Activated T-helper 17 cell treated with anti-CD3 and anti-CD28 coated beads, Interleukin-2, amount 50 U/mL, for 72 hours (primary cell): ENCODE results near the gene INSC. TPM values are rescaled to one million over a fixed set of nuclear protein-coding genes. Genes with fewer than 3 reads are reported as not detected.

Experiments
- ATAC-seq: fragments of 150-1000 bp; cut with Tn5 transposase; replicated peaks from 2 replicates; pipeline ENCODE4 v1.10.0; 2021; ENCODE audit warnings: mild to moderate bottlenecking, moderate library complexity
- H3K27ac Mint-ChIP-seq: one replicate; pipeline ENCODE4 v1.8.0; 2022; ENCODE audit warnings: mixed read lengths
- H3K27me3 Mint-ChIP-seq: one replicate; pipeline ENCODE4 v1.8.0; 2022; ENCODE audit warnings: mixed read lengths
- H3K36me3 Mint-ChIP-seq: one replicate; pipeline ENCODE4 v1.8.0; 2022; ENCODE audit warnings: low read depth, mild to moderate bottlenecking, mixed read lengths
- H3K4me1 Mint-ChIP-seq: one replicate; pipeline ENCODE4 v1.8.0; 2022; ENCODE audit warnings: mixed read lengths
- H3K4me3 Mint-ChIP-seq: one replicate; pipeline ENCODE4 v1.8.0; 2022; ENCODE audit warnings: mild to moderate bottlenecking, mixed read lengths
- H3K9me3 Mint-ChIP-seq: one replicate; pipeline ENCODE4 v1.8.0; 2022; ENCODE audit warnings: mixed read lengths
- total RNA-seq, 2 donors: library from RNA; stranded (reverse); gene quantifications; one replicate each; pipeline ENCODE4 v1.2.3, GENCODE V29; 2022

The INSC gene
- total RNA-seq, 2 donors from 2014 or later, result 0.48 TPM; not detected in 1

- ATAC-seq, result no peak
- Mint-ChIP-seq H3K4me1 (no peaks in the 10 kb centered on the region), H3K36me3 (no peaks in the 10 kb centered on the region), H3K27ac (no peak overlapping the region), H3K27me3 (peaks cover 41% of the 10 kb centered on the region), H3K9me3 (no peaks in the 10 kb centered on the region), H3K4me3 (no peak overlapping the region)
These were observed 160.4 kb downstream of the INSC start for GRCh38 chr11:15275141-15275540.

GRCh38 chr11:15276621-15277020, 161.9 kb downstream of the INSC start:
- Mint-ChIP-seq H3K4me1 (no peaks in the 10 kb centered on the region), H3K27me3 (peaks cover 41% of the 10 kb centered on the region), H3K27ac (no peak overlapping the region), H3K4me3 (no peak overlapping the region), H3K9me3 (no peaks in the 10 kb centered on the region), H3K36me3 (no peaks in the 10 kb centered on the region)
- no peak for ATAC-seq

- H3K27me3 Mint-ChIP-seq, result peaks cover 50% of the 10 kb centered on the region
- no peak overlapping the region for H3K27ac Mint-ChIP-seq
- no peaks in the 10 kb centered on the region for H3K36me3 Mint-ChIP-seq
- no peak for ATAC-seq
- no peaks in the 10 kb centered on the region for H3K4me1 Mint-ChIP-seq
- no peaks in the 10 kb centered on the region for H3K9me3 Mint-ChIP-seq
- no peak overlapping the region for H3K4me3 Mint-ChIP-seq
These were observed 163.4 kb downstream of the INSC start for GRCh38 chr11:15278128-15278527.

- Mint-ChIP-seq H3K4me3 (no peak overlapping the region), H3K36me3 (no peaks in the 10 kb centered on the region), H3K9me3 (no peaks in the 10 kb centered on the region), H3K27me3 (peaks cover 38% of the 10 kb centered on the region), H3K27ac (no peak overlapping the region), H3K4me1 (no peaks in the 10 kb centered on the region)
- no peak for ATAC-seq
These were observed 165.7 kb downstream of the INSC start for GRCh38 chr11:15280393-15280792.

DNA sequence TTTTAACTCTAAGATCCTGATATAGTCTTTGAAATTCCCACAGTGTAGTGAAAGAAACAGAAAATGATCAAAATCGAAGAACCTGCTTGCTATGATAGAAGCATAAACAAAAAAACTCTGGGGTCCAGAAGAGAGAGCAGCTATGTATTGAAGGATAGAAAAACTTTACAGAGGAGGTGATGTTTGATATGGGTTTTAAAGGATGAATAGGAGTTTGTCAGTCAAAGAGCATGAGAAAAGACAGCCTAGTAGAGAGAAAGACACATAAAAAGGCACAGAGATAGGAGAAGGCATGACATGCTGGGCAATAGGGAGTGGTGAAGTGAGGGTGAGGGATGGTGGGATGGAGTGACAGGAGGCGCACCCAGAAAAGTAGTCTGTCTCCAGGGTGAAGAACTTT, 168.0 kb downstream of the INSC start:
- H3K27ac Mint-ChIP-seq, result no peak overlapping the region
- no peaks in the 10 kb centered on the region for H3K9me3 Mint-ChIP-seq
- H3K4me1 Mint-ChIP-seq, result no peaks in the 10 kb centered on the region
- peaks cover 26% of the 10 kb centered on the region for H3K27me3 Mint-ChIP-seq
- H3K36me3 Mint-ChIP-seq, result no peaks in the 10 kb centered on the region
- no peak overlapping the region for H3K4me3 Mint-ChIP-seq
- ATAC-seq, result no peak

DNA sequence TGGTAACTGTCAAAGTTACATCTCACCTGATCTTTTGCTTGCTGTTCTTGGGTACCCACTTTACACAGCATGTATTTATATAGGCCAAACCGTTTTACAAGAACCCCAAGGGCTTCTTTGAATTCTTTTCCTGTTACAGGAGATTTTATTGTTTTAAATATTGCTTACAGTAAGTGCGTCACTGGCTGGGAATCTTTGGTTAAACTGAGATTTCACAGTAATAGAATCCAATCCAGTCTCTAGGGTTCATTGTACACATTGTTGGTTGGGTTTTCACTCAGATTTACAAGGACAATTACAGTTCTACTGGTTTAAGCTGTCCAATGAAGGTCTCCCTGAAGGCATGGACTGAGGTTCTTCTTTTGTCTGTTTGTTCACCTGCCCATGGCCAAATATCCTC, 171.7 kb downstream of the INSC start:
- ATAC-seq, result no peak
- Mint-ChIP-seq H3K4me1 (no peaks in the 10 kb centered on the region), H3K9me3 (no peaks in the 10 kb centered on the region), H3K27me3 (peaks cover 24% of the 10 kb centered on the region), H3K4me3 (no peak overlapping the region), H3K27ac (no peak overlapping the region), H3K36me3 (no peaks in the 10 kb centered on the region)

DNA sequence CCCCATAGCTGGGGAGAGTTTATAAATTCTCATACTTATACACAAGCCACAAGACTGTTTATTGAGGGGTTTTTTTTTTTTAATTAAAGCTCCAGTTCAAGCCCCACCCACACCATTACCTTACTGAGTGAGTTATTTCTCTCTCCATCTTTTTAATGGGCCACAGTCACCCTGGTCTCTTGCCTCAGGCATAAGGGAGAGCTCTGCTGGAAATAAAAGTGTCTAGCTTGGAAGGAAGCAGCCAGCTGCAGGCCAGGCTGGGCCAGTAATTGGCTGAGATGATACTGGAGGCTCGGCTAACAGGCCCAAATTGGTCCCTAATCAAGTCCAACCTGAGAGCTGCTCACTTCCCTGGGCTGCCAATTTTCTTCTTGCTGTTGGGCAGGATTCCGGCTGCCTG, 174.1 kb downstream of the INSC start:
- Mint-ChIP-seq H3K27me3 (peaks cover 11% of the 10 kb centered on the region), H3K9me3 (no peaks in the 10 kb centered on the region), H3K4me1 (no peaks in the 10 kb centered on the region), H3K27ac (no peak overlapping the region), H3K4me3 (no peak overlapping the region), H3K36me3 (no peaks in the 10 kb centered on the region)
- ATAC-seq, result no peak

DNA sequence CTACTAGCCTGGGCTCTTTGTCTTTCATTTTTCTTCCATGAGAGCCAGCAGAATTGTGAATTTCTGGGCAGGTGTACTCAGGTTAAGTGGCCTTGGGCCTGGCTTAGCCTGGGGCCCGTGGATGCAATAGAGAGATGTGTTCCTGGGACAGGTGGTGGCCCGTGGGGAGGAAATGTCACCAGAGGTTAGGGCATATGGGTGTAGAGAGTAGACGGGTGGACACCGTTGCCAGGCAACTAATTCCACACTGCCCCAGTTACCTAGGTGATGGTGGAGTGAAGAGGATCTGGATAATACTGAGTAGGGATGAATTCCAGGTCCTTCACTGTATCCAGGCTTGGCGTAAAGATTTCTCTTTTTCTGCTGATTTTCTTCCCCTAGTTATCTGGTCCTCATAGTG, 175.0 kb downstream of the INSC start:
- H3K27ac Mint-ChIP-seq, result no peak overlapping the region
- H3K27me3 Mint-ChIP-seq, result peaks cover 10% of the 10 kb centered on the region
- no peak for ATAC-seq
- no peaks in the 10 kb centered on the region for H3K4me1 Mint-ChIP-seq
- no peaks in the 10 kb centered on the region for H3K36me3 Mint-ChIP-seq
- H3K9me3 Mint-ChIP-seq, result no peaks in the 10 kb centered on the region
- H3K4me3 Mint-ChIP-seq, result no peak overlapping the region

DNA sequence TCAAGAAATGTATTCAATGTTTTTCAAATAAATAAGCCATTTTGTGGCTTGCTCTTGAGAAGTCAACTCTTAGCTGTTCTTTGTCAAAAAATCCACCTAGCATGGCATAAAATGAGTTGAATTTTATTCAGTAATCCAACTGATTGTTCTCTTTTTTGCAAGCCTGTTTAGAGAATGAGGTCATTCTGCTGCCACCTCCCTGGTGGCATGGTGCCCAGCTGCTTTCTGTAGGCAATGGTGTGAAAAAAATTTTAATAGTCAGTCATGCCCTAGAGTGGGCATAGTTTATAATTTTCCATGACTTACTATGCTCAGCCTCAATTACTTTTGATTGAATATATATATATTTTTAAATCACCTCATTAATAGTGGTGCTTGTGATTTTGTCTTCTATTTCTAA, 177.2 kb downstream of the INSC start:
- Mint-ChIP-seq H3K36me3 (no peaks in the 10 kb centered on the region), H3K4me3 (no peak overlapping the region), H3K9me3 (no peaks in the 10 kb centered on the region), H3K27me3 (peaks cover 7% of the 10 kb centered on the region), H3K4me1 (no peaks in the 10 kb centered on the region), H3K27ac (no peak overlapping the region)
- no peak for ATAC-seq

DNA sequence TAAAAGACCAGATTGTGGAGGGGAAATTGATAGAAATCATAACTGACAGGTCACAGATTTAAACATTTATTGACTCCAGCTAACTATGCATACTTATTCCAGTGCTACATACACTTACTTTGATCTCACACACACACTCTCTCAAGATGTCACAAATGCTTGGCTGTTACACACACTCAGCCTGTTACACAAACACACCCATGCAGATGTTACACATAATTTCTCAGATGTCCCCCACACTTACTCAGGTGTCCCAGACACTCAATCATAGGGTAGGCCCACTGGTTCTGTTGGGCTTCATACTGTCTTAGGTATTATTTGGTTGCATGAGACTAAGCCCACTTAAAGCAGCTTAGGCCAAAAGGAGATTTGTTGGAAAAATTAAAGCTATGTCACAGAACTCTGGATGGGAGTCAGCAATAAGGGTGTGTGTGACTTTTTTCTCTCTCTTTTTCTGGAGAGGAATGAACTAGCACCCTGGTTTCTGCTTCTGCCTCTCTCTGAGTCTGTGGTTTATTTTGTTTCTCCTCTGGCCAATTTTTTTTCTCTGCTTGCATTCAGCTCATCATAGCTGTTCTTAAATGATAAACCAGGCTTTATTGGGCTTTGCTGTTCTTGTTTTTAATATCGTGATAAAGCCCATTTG, 179.4 kb downstream of the INSC start:
- Mint-ChIP-seq H3K27ac (no peak overlapping the region), H3K27me3 (peaks cover 7% of the 10 kb centered on the region), H3K4me1 (no peaks in the 10 kb centered on the region), H3K36me3 (no peaks in the 10 kb centered on the region), H3K9me3 (no peaks in the 10 kb centered on the region), H3K4me3 (no peak overlapping the region)
- ATAC-seq, result no peak

DNA sequence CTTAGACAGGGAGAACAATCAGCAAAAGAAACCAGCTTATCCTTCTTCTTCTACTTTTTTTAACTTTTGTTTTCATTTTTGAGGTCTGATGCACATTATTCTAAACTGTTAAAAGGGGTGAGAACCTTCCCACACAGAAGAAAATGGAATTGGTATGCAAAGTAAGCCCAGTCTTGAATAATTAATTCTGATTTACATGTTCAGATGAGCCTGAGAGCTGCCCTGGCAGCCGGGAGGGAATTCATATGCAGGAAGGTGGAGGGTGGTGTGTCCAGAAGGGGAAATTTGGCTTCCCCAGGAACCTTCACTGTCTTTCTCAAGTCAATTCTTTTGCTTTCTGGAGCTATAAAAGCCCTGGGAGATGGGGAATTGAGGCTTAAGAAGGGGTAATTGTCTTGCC, 181.0 kb downstream of the INSC start:
- Mint-ChIP-seq H3K9me3 (no peaks in the 10 kb centered on the region), H3K27me3 (peaks cover 7% of the 10 kb centered on the region), H3K4me1 (no peaks in the 10 kb centered on the region), H3K4me3 (no peak overlapping the region), H3K36me3 (no peaks in the 10 kb centered on the region), H3K27ac (no peak overlapping the region)
- no peak for ATAC-seq

Other genes with a start within 250 kb of the INSC start
- 10 to 100 TPM; 10.5 to 13.7 TPM for gene CYP2R1, start 222.7 kb upstream of the INSC start, total RNA-seq
- not detected for gene CALCA, start 142.6 kb upstream of the INSC start, total RNA-seq
- 1 to 10 TPM in 1 of 2 donors, under 1 TPM in 1; 0.56 to 1.3 TPM for gene CALCB, start 41.3 kb upstream of the INSC start, total RNA-seq